ENCODE results near the gene SF3A2.

GRCh38 chr19:2190848-2191455, 45.7 kb upstream of the SF3A2 start:
- TF ChIP-seq CTCF (IDR thresholded peaks at IDR 0.05) = no peak
- no peak for TF ChIP-seq ZFX (IDR thresholded peaks at IDR 0.05; ENCODE audit: borderline replicate concordance)
